Vagina (tissue), 2 donors: ENCODE results near the gene WTAP. TPM values are rescaled to one million over a fixed set of nuclear protein-coding genes. Genes with fewer than 3 reads are reported as not detected.
A peak's percentile ranks its signal among the peaks of the same experiment; 100 is the strongest.
"Not testable (repeated sequence)": the region's sequence is repeated elsewhere in the genome, so short reads cannot be mapped to it uniquely, and the experiment has no call there.

ENCODE experiments used
- DNase-seq, 2 donors: peaks; one replicate each; pipeline ENCODE4 v3.0.0-alpha.2; 2017; ENCODE audit errors: extremely low spot score in 2 of 2
- H3K27ac ChIP-seq: fragments of 200-600 bp; sonication (generic); one replicate; pipeline ENCODE4 v1.5.1; 2019
- H3K27me3 ChIP-seq: fragments of 200-600 bp; sonication (generic); one replicate; pipeline ENCODE4 v1.5.1; 2019
- H3K36me3 ChIP-seq, 2 donors: fragments of 200-600 bp; sonication (generic); one replicate each; pipeline ENCODE4 v1.5.1; 2017 to 2019
- H3K4me1 ChIP-seq: fragments of 200-600 bp; sonication (generic); one replicate; pipeline ENCODE4 v1.5.1; 2019
- H3K4me3 ChIP-seq, 2 donors: fragments of 200-600 bp; sonication (generic); 1 replicate in 1 of 2; 2 replicates in 1 of 2; pipeline ENCODE4 v1.5.1; 2016 to 2019
- H3K9me3 ChIP-seq: fragments of 200-600 bp; sonication (generic); one replicate; pipeline ENCODE4 v1.5.1; 2019
- CTCF ChIP-seq, 3 experiments: fragments of 450-650 bp in 2 of 3; fragments of 200-600 bp in 1 of 3; sonication (generic) in 1 of 3; IDR thresholded peaks; one replicate each; pipeline ENCODE4 v1.5.1; 2017 to 2019; ENCODE audit warnings: antibody characterized with exemption in 3 of 3, mild to moderate bottlenecking in 2 of 3, moderate library complexity in 2 of 3
- POLR2A ChIP-seq, 2 donors: fragments of 450-650 bp; IDR thresholded peaks; one replicate each; pipeline ENCODE4 v1.6.1; 2017; ENCODE audit warnings: antibody characterized with exemption in 2 of 2, mild to moderate bottlenecking in 2 of 2, moderate library complexity in 2 of 2
- POLR2AphosphoS5 ChIP-seq, 2 donors: sonication (generic); formaldehyde crosslinking; IDR thresholded peaks; one replicate each; pipeline ENCODE4 v1.9.0; 2017; ENCODE audit warnings: antibody characterized with exemption in 2 of 2, mild to moderate bottlenecking in 2 of 2, low read depth in 1 of 2; ENCODE audit not compliant: insufficient read depth in 1 of 2
- intact Hi-C: fragments of 100-400 bp; cut with DNase I; formaldehyde crosslinking; loops from one replicate; pipeline ENCODE4 v1.15.1; 2023
- total RNA-seq: library from RNA; depleted of rRNA; stranded (reverse); fragments of >200 nt; gene quantifications from one replicate; pipeline ENCODE4 v1.2.3, GENCODE V29; 2016

The WTAP gene
- total RNA-seq, 1 donor from 2014 or later, result 85.0 TPM

GRCh38 chr6:159727717-159728445 lies 575 bp downstream of the WTAP start:
- Histone ChIP-seq H3K9me3 (no peaks in the 10 kb centered on the region), H3K27ac (peak overlapping the region; percentile 97), H3K4me1 (peaks cover 53% of the 10 kb centered on the region), H3K27me3 (no peaks in the 10 kb centered on the region), H3K4me3 (peak overlapping the region; percentile 79), H3K36me3 (no peaks in the 10 kb centered on the region)
- TF ChIP-seq POLR2A (IDR thresholded peaks at IDR 0.05), result no peak
- peak in 1 of 2 donors; percentile 56 for TF ChIP-seq POLR2AphosphoS5 (IDR thresholded peaks at IDR 0.05; ENCODE audit: insufficient read depth in 1 of 2, low read depth in 1 of 2)
- no peak for DNase-seq
- intact Hi-C loops, result loop anchor here (2.0 to 5.0 kb wide), 3 partner anchors 34 to 59 kb away; partner anchors contain the start of genes ACAT2, SOD2 and TCP1

- no peak for DNase-seq
- Histone ChIP-seq H3K4me1 (peaks cover 60% of the 10 kb centered on the region), H3K27ac (peak overlapping the region; percentile 97), H3K36me3 (no peaks in the 10 kb centered on the region), H3K4me3 (peak overlapping the region; percentile 79), H3K9me3 (no peaks in the 10 kb centered on the region), H3K27me3 (no peaks in the 10 kb centered on the region)
- TF ChIP-seq CTCF (IDR thresholded peaks at IDR 0.05), result no peak
- TF ChIP-seq POLR2AphosphoS5 (IDR thresholded peaks at IDR 0.05; ENCODE audit: insufficient read depth in 1 of 2, low read depth in 1 of 2), result no peak
- TF ChIP-seq POLR2A (IDR thresholded peaks at IDR 0.05), result no peak
- intact Hi-C loops, result loop anchor here (5.0 kb wide), 2 partner anchors 34 to 59 kb away; partner anchors contain the start of genes ACAT2 and TCP1
These were observed 1.2 kb downstream of the WTAP start for GRCh38 chr6:159728531-159728964.

GRCh38 chr6:159729598-159730331 lies 2.5 kb downstream of the WTAP start:
- DNase-seq, result no peak
- Histone ChIP-seq H3K4me3 (peak overlapping the region; percentile 24 to 79), H3K9me3 (no peaks in the 10 kb centered on the region), H3K27me3 (no peaks in the 10 kb centered on the region), H3K4me1 (peaks cover 70% of the 10 kb centered on the region), H3K36me3 (no peaks in the 10 kb centered on the region), H3K27ac (peak overlapping the region; percentile 97)
- intact Hi-C loops, result loop anchor here (5.0 kb wide), 2 partner anchors 33 to 58 kb away; partner anchors contain the start of genes ACAT2 and TCP1
- TF ChIP-seq POLR2A (IDR thresholded peaks at IDR 0.05), result no peak
- TF ChIP-seq POLR2AphosphoS5 (IDR thresholded peaks at IDR 0.05; ENCODE audit: insufficient read depth in 1 of 2, low read depth in 1 of 2), result no peak
- TF ChIP-seq CTCF (IDR thresholded peaks at IDR 0.05), result no peak

GRCh38 chr6:159730332-159730676 lies 3.0 kb downstream of the WTAP start:
- no peak for DNase-seq
- Histone ChIP-seq H3K27ac (peak overlapping the region; percentile 97), H3K4me1 (peaks cover 75% of the 10 kb centered on the region), H3K27me3 (no peaks in the 10 kb centered on the region), H3K9me3 (no peaks in the 10 kb centered on the region), H3K36me3 (no peaks in the 10 kb centered on the region), H3K4me3 (peak overlapping the region in 1 of 2 donors; percentile 24)
- TF ChIP-seq POLR2AphosphoS5 (IDR thresholded peaks at IDR 0.05; ENCODE audit: insufficient read depth in 1 of 2, low read depth in 1 of 2) (no peak), CTCF (IDR thresholded peaks at IDR 0.05) (no peak), POLR2A (IDR thresholded peaks at IDR 0.05) (no peak)
- intact Hi-C loops, result no loop called here

GRCh38 chr6:159732550-159732949 lies 5.2 kb downstream of the WTAP start:
- DNase-seq, H3K36me3 ChIP-seq, H3K27me3 ChIP-seq, H3K9me3 ChIP-seq, intact Hi-C loops, H3K27ac ChIP-seq, H3K4me3 ChIP-seq: not testable (repeated sequence)
- peaks cover 89% of the 10 kb centered on the region for H3K4me1 ChIP-seq

GRCh38 chr6:159733395-159733794 lies 6.1 kb downstream of the WTAP start:
- DNase-seq, H3K27me3 ChIP-seq, intact Hi-C loops, H3K27ac ChIP-seq, H3K36me3 ChIP-seq, H3K4me3 ChIP-seq, H3K9me3 ChIP-seq: not testable (repeated sequence)
- peaks cover 97% of the 10 kb centered on the region for H3K4me1 ChIP-seq
